Activated naive CD4-positive, alpha-beta T cell treated with anti-CD3 and anti-CD28 coated beads, Interleukin-2, amount 50 U/mL, for 24 hours (primary cell): Measurements from ENCODE around the gene PLCG2.
"Not testable (repeated sequence)": the region's sequence is repeated elsewhere in the genome, so short reads cannot be mapped to it uniquely, and the experiment has no call there.

Source experiments
- H3K27ac Mint-ChIP-seq: one replicate; pipeline ENCODE4 v1.8.0; 2021; ENCODE audit warnings: mild to moderate bottlenecking, mixed read lengths
- H3K27me3 Mint-ChIP-seq: one replicate; pipeline ENCODE4 v1.8.0; 2021; ENCODE audit warnings: mixed read lengths
- H3K36me3 Mint-ChIP-seq: one replicate; pipeline ENCODE4 v1.8.0; 2021; ENCODE audit warnings: mixed read lengths
- H3K4me1 Mint-ChIP-seq: one replicate; pipeline ENCODE4 v1.8.0; 2021; ENCODE audit warnings: mixed read lengths
- H3K4me3 Mint-ChIP-seq: one replicate; pipeline ENCODE4 v1.8.0; 2021; ENCODE audit warnings: mild to moderate bottlenecking, mixed read lengths
- H3K9me3 Mint-ChIP-seq: one replicate; pipeline ENCODE4 v1.8.0; 2021; ENCODE audit warnings: mixed read lengths

The PLCG2 gene

GRCh38 chr16:81928271-81928918 is 149.3 kb downstream of the PLCG2 start:
- Mint-ChIP-seq H3K4me1 (no peaks in the 10 kb centered on the region), H3K27ac (no peak overlapping the region), H3K4me3 (no peak overlapping the region), H3K9me3 (no peaks in the 10 kb centered on the region), H3K27me3 (no peaks in the 10 kb centered on the region), H3K36me3 (no peaks in the 10 kb centered on the region)

DNA sequence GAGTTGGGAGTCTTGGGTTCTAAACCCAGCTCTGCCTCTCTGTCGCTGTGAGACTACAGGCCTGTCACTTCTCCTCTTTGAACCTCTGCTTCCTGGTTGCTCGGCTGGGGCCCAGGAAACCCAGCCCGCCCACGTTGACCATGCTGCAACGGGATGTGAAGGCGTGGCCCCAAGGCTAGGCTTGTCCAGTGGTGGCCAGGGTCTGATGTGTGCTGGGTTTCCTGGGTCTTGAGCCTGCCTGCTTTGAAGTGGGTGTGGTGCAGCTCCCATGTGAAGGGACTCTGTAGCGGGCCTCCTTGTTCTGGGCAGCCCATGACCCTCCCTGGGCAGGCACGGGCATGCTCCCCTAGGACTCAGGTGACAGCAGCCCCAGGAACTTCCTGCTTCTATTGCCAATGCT is 149.9 kb downstream of the PLCG2 start:
- no peak overlapping the region for H3K27ac Mint-ChIP-seq
- no peaks in the 10 kb centered on the region for H3K27me3 Mint-ChIP-seq
- H3K36me3 Mint-ChIP-seq: no peaks in the 10 kb centered on the region

DNA sequence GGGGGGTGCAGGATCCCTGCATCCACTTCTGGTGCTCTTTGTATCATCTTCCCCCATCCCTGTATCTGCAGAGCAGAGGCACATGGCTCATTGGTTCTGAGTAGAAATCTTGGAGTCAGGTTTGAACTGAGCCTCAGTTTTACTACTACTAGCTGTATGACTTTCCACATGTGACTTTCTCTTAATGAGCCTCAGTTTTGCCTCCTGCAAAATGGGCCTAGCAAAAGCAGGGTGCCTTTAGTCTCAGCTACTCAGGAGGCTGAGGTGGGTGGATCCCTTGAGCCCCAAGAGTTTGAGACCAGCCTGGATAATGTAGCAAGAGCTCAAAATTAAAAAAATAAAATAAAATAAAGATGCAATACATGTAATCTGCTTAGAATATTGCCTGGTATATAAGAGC is 150.8 kb downstream of the PLCG2 start:
- Mint-ChIP-seq H3K27ac (no peak overlapping the region), H3K4me1 (no peaks in the 10 kb centered on the region), H3K9me3 (no peaks in the 10 kb centered on the region), H3K36me3 (no peaks in the 10 kb centered on the region), H3K4me3 (no peak overlapping the region), H3K27me3 (no peaks in the 10 kb centered on the region)

More for the DNA sequence above, 149.9 kb downstream of the PLCG2 start:
- Mint-ChIP-seq H3K9me3 (no peaks in the 10 kb centered on the region), H3K4me1 (no peaks in the 10 kb centered on the region), H3K4me3 (no peak overlapping the region)

DNA sequence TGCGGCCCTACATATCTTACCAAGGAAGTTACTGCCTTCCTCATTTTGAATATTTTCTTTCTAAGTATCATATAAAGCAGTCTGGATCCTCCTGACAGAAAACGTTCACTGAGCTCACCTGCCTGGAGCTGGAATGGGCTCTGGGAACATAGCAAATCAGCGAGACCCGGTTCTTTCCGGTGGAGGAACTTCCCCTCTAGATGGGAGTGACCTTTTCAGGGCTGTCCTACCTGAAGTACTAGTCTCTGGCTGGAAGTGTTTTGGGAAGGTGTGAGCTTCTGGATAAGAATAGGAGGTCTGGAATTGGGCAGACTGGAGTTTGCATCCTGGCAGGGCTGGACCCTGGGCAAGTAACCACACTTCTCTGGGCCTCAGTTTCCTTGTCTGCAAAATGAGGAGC is 152.8 kb downstream of the PLCG2 start:
- Mint-ChIP-seq H3K4me3 (no peak overlapping the region), H3K4me1 (no peaks in the 10 kb centered on the region), H3K27ac (no peak overlapping the region), H3K9me3 (no peaks in the 10 kb centered on the region), H3K36me3 (no peaks in the 10 kb centered on the region), H3K27me3 (no peaks in the 10 kb centered on the region)

DNA sequence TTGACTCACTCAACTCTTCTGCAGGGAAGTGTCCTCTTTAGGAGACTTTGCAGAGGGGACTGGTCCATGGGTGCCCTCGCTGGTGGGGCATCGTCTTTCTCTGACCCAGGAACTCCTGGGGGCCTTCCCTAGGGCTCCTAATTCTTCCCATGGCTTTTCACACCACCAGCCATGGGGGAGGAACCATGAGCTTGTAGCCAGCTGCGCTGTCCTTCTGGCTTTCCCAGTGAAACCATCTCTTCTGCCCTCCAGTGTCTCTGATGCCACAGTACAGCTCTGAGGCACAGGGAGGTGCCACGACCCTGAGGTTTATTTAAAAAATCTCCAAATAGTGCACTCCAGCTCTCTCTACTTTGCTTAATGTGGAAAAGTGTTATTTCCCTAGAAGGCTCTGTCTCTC is 153.6 kb downstream of the PLCG2 start:
- H3K27ac Mint-ChIP-seq: no peak overlapping the region

GRCh38 chr16:81933361-81933760 is 154.3 kb downstream of the PLCG2 start:
- H3K4me1 Mint-ChIP-seq: no peaks in the 10 kb centered on the region
- H3K36me3 Mint-ChIP-seq: no peaks in the 10 kb centered on the region
- no peaks in the 10 kb centered on the region for H3K27me3 Mint-ChIP-seq
- no peak overlapping the region for H3K27ac Mint-ChIP-seq
- no peaks in the 10 kb centered on the region for H3K9me3 Mint-ChIP-seq
- no peak overlapping the region for H3K4me3 Mint-ChIP-seq

More for the DNA sequence above, 153.6 kb downstream of the PLCG2 start:
- Mint-ChIP-seq H3K4me3 (no peak overlapping the region), H3K36me3 (no peaks in the 10 kb centered on the region), H3K27me3 (no peaks in the 10 kb centered on the region), H3K9me3 (no peaks in the 10 kb centered on the region), H3K4me1 (no peaks in the 10 kb centered on the region)

- H3K27ac Mint-ChIP-seq, H3K36me3 Mint-ChIP-seq, H3K4me1 Mint-ChIP-seq, H3K9me3 Mint-ChIP-seq, H3K4me3 Mint-ChIP-seq, H3K27me3 Mint-ChIP-seq: not testable (repeated sequence)
Measured at GRCh38 chr16:81934711-81935110, 155.6 kb downstream of the PLCG2 start.

DNA sequence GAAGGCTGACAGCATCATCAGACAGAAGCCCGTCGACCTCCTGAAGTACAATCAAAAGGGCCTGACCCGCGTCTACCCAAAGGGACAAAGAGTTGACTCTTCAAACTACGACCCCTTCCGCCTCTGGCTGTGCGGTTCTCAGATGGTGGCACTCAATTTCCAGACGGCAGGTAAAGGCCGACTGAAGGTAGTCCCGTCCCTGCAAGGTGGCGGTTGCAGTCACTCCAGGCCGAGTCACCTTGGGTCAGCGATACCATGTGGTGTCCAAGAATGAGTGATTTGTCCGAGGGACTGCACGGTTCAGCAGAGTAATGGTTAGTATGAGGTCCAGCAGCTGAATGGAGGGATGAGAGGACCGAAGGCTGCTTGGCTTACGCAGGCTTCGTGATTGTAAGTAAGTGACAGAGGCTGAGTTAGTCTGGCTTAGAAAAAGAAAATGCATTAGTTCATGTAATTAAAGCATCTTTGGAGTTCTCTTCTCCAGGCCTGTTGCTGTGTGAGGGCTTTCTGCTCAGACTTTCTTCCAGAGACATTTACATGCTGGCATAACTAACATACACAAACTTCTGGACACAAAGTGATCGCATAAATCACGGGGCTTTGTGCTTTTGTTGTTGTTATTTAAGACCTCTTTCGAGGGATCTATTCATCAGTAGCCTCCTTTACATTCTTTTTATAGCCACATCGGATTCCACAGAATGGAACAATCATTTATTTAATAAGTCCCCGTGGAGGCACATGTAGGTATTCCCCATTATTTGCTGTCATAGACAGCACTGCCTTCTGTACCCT is 157.3 kb downstream of the PLCG2 start:
- Mint-ChIP-seq H3K4me1 (no peaks in the 10 kb centered on the region), H3K27ac (no peak overlapping the region), H3K27me3 (no peaks in the 10 kb centered on the region), H3K36me3 (no peaks in the 10 kb centered on the region), H3K9me3 (no peaks in the 10 kb centered on the region), H3K4me3 (no peak overlapping the region)

- Mint-ChIP-seq H3K27ac (no peak overlapping the region), H3K27me3 (peaks cover under 1% of the 10 kb centered on the region), H3K4me1 (no peaks in the 10 kb centered on the region), H3K36me3 (no peaks in the 10 kb centered on the region), H3K9me3 (no peaks in the 10 kb centered on the region), H3K4me3 (no peak overlapping the region)
Measured at GRCh38 chr16:81937305-81938038, 158.4 kb downstream of the PLCG2 start.

DNA sequence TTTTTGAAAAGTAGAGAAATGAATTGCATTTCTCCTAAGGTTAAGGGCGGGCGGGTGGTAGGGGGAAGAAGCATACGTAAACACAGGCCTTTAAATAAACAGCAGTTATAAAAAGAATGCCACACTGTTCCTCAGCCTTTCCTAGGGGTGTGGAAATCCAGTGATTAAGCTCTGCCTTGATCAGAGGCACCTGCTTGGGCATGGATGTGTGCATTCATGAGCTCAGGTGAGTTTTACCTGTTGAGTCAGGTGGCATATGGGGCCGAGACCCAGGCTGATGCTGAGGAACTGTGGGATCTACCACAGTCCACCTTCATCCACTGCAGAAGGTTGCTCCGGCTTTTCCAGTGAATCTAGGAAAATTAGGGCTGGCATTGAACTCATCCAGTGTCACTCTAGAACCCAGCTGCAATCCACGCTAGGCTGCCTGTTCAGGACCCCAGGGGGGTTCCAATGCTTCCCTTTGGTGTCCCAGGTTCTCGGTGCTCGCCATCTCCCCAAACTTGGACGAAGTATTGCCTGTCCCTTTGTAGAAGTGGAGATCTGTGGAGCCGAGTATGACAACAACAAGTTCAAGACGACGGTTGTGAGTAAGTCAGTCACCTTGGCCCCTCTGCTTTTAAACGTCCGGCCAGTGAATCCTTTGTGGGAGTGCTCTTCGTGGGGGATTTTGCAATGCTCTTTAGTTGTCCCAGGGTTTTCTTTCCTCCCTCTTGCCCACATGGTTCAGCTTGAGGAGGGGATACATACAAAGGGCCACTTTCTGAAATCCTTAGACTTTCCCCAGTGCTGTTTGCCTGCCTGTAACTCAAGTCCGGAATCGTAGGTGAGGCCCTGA is 159.5 kb downstream of the PLCG2 start:
- H3K27ac Mint-ChIP-seq: no peak overlapping the region
- peaks cover 1% of the 10 kb centered on the region for H3K27me3 Mint-ChIP-seq
- H3K36me3 Mint-ChIP-seq: no peaks in the 10 kb centered on the region
- H3K9me3 Mint-ChIP-seq: no peaks in the 10 kb centered on the region
- no peak overlapping the region for H3K4me3 Mint-ChIP-seq
- H3K4me1 Mint-ChIP-seq: no peaks in the 10 kb centered on the region

DNA sequence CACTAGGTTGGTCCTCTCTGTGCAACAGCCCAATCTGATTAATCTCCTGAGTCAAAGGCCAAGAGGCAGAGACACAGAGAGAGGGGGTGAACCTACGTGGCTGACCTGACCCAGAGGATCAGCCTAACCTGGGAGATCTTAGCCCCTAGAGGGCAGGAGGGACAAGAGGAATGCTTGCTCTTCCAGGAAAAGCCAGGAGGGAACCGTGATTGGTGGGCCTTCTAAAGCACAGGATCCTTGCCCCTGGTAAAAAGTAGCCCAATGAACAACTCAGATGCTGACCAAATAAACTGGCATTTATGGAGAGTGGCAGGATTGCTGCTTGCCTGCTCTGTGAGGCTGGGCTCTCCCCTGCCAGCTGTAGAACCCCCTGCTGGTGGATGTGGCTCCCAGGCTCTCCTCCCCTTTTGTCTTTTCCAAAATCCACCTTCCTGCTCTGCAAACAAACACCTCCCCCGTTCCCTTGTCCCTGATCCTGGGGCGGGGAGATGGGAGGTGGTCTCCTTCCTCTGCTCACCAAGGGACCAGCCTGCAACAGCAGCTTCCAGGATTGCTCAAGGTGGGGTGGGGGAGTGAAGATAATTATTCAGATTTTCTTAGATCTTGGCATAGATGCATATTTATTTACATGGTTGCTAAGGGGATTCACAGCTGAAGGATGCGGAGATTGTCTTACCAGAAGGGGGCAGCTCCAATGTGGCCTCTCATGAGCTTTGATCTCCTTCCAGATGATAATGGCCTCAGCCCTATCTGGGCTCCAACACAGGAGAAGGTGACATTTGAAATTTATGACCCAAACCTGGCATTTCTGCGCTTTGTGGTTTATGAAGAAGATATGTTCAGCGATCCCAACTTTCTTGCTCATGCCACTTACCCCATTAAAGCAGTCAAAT is 160.3 kb downstream of the PLCG2 start:
- H3K4me1 Mint-ChIP-seq: no peaks in the 10 kb centered on the region
- no peak overlapping the region for H3K4me3 Mint-ChIP-seq
- H3K27me3 Mint-ChIP-seq: peaks cover 1% of the 10 kb centered on the region
- no peaks in the 10 kb centered on the region for H3K9me3 Mint-ChIP-seq
- H3K36me3 Mint-ChIP-seq: no peaks in the 10 kb centered on the region
- no peak overlapping the region for H3K27ac Mint-ChIP-seq

- H3K27ac Mint-ChIP-seq: no peak overlapping the region
- H3K4me3 Mint-ChIP-seq: no peak overlapping the region
- peaks cover 1% of the 10 kb centered on the region for H3K27me3 Mint-ChIP-seq
- no peaks in the 10 kb centered on the region for H3K4me1 Mint-ChIP-seq
- no peaks in the 10 kb centered on the region for H3K9me3 Mint-ChIP-seq
- H3K36me3 Mint-ChIP-seq: no peaks in the 10 kb centered on the region
Measured at GRCh38 chr16:81940781-81941560, 161.9 kb downstream of the PLCG2 start.

- H3K27me3 Mint-ChIP-seq: peaks cover 1% of the 10 kb centered on the region
- H3K36me3 Mint-ChIP-seq: no peaks in the 10 kb centered on the region
- no peaks in the 10 kb centered on the region for H3K9me3 Mint-ChIP-seq
- no peaks in the 10 kb centered on the region for H3K4me1 Mint-ChIP-seq
- H3K27ac Mint-ChIP-seq: no peak overlapping the region
- H3K4me3 Mint-ChIP-seq: no peak overlapping the region
Measured at GRCh38 chr16:81942007-81942601, 163.0 kb downstream of the PLCG2 start.

DNA sequence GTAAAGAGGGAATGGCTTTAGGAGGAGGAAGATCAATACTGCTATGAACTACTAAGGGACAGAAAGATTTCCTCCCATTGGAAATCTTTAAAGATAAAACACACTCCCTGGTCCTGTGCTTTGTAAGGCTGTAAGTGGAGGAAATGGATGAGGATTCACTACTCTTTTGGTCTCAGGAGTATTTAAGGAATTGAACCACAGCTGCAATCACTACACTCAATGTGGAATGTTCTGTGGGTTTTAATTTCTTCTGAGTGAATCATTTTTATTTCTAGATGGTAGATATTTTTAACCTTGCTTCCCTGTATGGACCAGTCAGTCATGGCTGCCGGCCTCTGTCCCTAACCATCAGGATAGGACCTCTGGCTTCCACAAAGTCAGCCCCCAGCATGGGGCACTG is 166.6 kb downstream of the PLCG2 start:
- no peaks in the 10 kb centered on the region for H3K4me1 Mint-ChIP-seq
- no peaks in the 10 kb centered on the region for H3K9me3 Mint-ChIP-seq
- peaks cover 3% of the 10 kb centered on the region for H3K27me3 Mint-ChIP-seq
- H3K27ac Mint-ChIP-seq: no peak overlapping the region
- no peaks in the 10 kb centered on the region for H3K36me3 Mint-ChIP-seq
- no peak overlapping the region for H3K4me3 Mint-ChIP-seq
